HEK293 (cell line): Measurements from ENCODE around the gene AEN.

Experiments
- CTCF ChIA-PET: fragments of 350-600 bp; formaldehyde crosslinking; extraction: SDS; loops from one replicate; lab custom pipeline; 2021; ENCODE audit warnings: antibody characterized with exemption; lab: Yijun Ruan, JAX
- POLR2A ChIA-PET: fragments of 300-600 bp; formaldehyde crosslinking; extraction: SDS; loops from one replicate; lab custom pipeline; 2020; ENCODE audit warnings: antibody characterized with exemption, inconsistent platforms; lab: Yijun Ruan, JAX
- H3K27ac ChIP-seq: fragments of 200-500 bp; sonication (Bioruptor generic); 2 replicates; pipeline ENCODE4 v1.5.1; 2014; ENCODE audit warnings: low read depth, low read length, control low read depth, inconsistent platforms; ENCODE audit errors: extremely low read depth
- H3K36me3 ChIP-seq, 2 experiments: fragments of 200-500 bp in 1 of 2; sonication (Bioruptor generic) in 1 of 2; 1 replicate in 1 of 2; 2 replicates in 1 of 2; pipeline ENCODE4 v1.5.1; 2014 to 2017; ENCODE audit warnings: inconsistent platforms in 2 of 2, low read length in 2 of 2; ENCODE audit not compliant: control insufficient read depth in 2 of 2, insufficient read depth in 1 of 2
- H3K4me1 ChIP-seq: fragments of 200-500 bp; sonication (Bioruptor generic); 2 replicates; pipeline ENCODE4 v1.5.1; 2014; ENCODE audit warnings: mild to moderate bottlenecking, low read length, inconsistent platforms; ENCODE audit not compliant: control insufficient read depth, insufficient read depth
- H3K4me3 ChIP-seq: 2 replicates; pipeline ENCODE4 v1.5.1; 2011; ENCODE audit warnings: low read depth, mild to moderate bottlenecking, control low read depth, low read length, moderate library complexity
- H3K9me3 ChIP-seq: fragments of 200-500 bp; sonication (Bioruptor generic); 2 replicates; pipeline ENCODE4 v1.5.1; 2014; ENCODE audit warnings: low read depth, low read length, inconsistent platforms; ENCODE audit not compliant: control insufficient read depth, insufficient read depth
- CTCF ChIP-seq: fragments of 450-650 bp; formaldehyde crosslinking; IDR thresholded peaks from 2 replicates; pipeline ENCODE4 v1.5.1; 2016; ENCODE audit warnings: missing biosample characterization, missing genetic modification characterization
- GLI2 ChIP-seq: fragments of 450-650 bp; formaldehyde crosslinking; IDR thresholded peaks from 2 replicates; pipeline ENCODE4; 2017; ENCODE audit warnings: missing biosample characterization, missing genetic modification characterization, low read depth, borderline replicate concordance
- HOXC10 ChIP-seq: sonication (generic); formaldehyde crosslinking; IDR thresholded peaks from 2 replicates; pipeline ENCODE4 v1.8.1; 2023; ENCODE audit warnings: mild to moderate bottlenecking, missing genetic modification reagents
- KLF8 ChIP-seq: fragments of 450-650 bp; formaldehyde crosslinking; IDR thresholded peaks from 2 replicates; pipeline ENCODE4 v1.5.1; 2016; ENCODE audit warnings: missing biosample characterization, missing genetic modification characterization
- KLF9 ChIP-seq: fragments of 450-650 bp; formaldehyde crosslinking; IDR thresholded peaks from 2 replicates; pipeline ENCODE4 v1.5.1; 2016; ENCODE audit warnings: missing biosample characterization, missing genetic modification characterization, low read depth
- MEIS1 ChIP-seq: sonication (generic); formaldehyde crosslinking; IDR thresholded peaks from 2 replicates; pipeline ENCODE4 v1.8.1; 2022; ENCODE audit warnings: missing genetic modification reagents, mild to moderate bottlenecking, borderline replicate concordance
- PRDM4 ChIP-seq: fragments of 450-650 bp; formaldehyde crosslinking; IDR thresholded peaks from 2 replicates; pipeline ENCODE4 v1.5.1; 2017; ENCODE audit warnings: missing biosample characterization, missing genetic modification characterization
- SETDB1 ChIP-seq: IDR thresholded peaks from one replicate; pipeline ENCODE4 v1.6.1; 2017; ENCODE audit warnings: mild to moderate bottlenecking, low read length, moderate library complexity, mixed read lengths; ENCODE audit not compliant: insufficient read length
- SP7 ChIP-seq: fragments of 450-650 bp; formaldehyde crosslinking; IDR thresholded peaks from 2 replicates; pipeline ENCODE4 v1.5.1; 2016; ENCODE audit warnings: missing biosample characterization, missing genetic modification characterization
- YY2 ChIP-seq: fragments of 450-650 bp; formaldehyde crosslinking; IDR thresholded peaks from 2 replicates; pipeline ENCODE4 v1.5.1; 2016; ENCODE audit warnings: missing biosample characterization, missing genetic modification characterization
- ZBTB1 ChIP-seq: fragments of 450-650 bp; formaldehyde crosslinking; IDR thresholded peaks from 2 replicates; pipeline ENCODE4 v1.5.1; 2016; ENCODE audit warnings: missing biosample characterization, missing genetic modification characterization
- ZBTB21 ChIP-seq: fragments of 450-650 bp; formaldehyde crosslinking; IDR thresholded peaks from 2 replicates; pipeline ENCODE4 v1.5.1; 2017; ENCODE audit warnings: missing biosample characterization, missing genetic modification characterization
- ZFHX2 ChIP-seq: fragments of 450-650 bp; formaldehyde crosslinking; conservative IDR thresholded peaks from 2 replicates; pipeline ENCODE4 v1.5.1; 2016; ENCODE audit warnings: missing biosample characterization, missing genetic modification characterization
- ZFP3 ChIP-seq: fragments of 450-650 bp; formaldehyde crosslinking; IDR thresholded peaks from 2 replicates; pipeline ENCODE4 v1.5.1; 2016; ENCODE audit warnings: low read depth, missing biosample characterization, missing genetic modification characterization
- ZNF16 ChIP-seq: fragments of 450-650 bp; formaldehyde crosslinking; IDR thresholded peaks from 2 replicates; pipeline ENCODE4 v1.5.1; 2016; ENCODE audit warnings: low read depth, missing biosample characterization, missing genetic modification characterization
- ZNF174 ChIP-seq: fragments of 450-650 bp; formaldehyde crosslinking; IDR thresholded peaks from 2 replicates; pipeline ENCODE4 v1.5.0; 2017; ENCODE audit warnings: missing biosample characterization, mild to moderate bottlenecking, missing genetic modification characterization
- ZNF184 ChIP-seq: fragments of 450-650 bp; IDR thresholded peaks from 2 replicates; pipeline ENCODE4 v1.5.1; 2018; ENCODE audit warnings: missing biosample characterization, mild to moderate bottlenecking, missing genetic modification characterization
- ZNF280C ChIP-seq: fragments of 450-650 bp; formaldehyde crosslinking; IDR thresholded peaks from 2 replicates; pipeline ENCODE4 v1.5.1; 2016; ENCODE audit warnings: missing biosample characterization, missing genetic modification characterization
- ZNF335 ChIP-seq: fragments of 450-650 bp; formaldehyde crosslinking; conservative IDR thresholded peaks from 2 replicates; pipeline ENCODE4 v1.5.1; 2016; ENCODE audit warnings: missing biosample characterization, missing genetic modification characterization
- ZNF366 ChIP-seq: fragments of 450-650 bp; formaldehyde crosslinking; conservative IDR thresholded peaks from 2 replicates; pipeline ENCODE4 v1.5.1; 2016; ENCODE audit warnings: missing biosample characterization, missing genetic modification characterization
- ZNF37A ChIP-seq: fragments of 450-650 bp; IDR thresholded peaks from 2 replicates; pipeline ENCODE4 v1.5.1; 2018; ENCODE audit warnings: missing biosample characterization, missing genetic modification characterization
- ZNF501 ChIP-seq: fragments of 450-650 bp; formaldehyde crosslinking; IDR thresholded peaks from 2 replicates; pipeline ENCODE4 v1.5.1; 2016; ENCODE audit warnings: missing biosample characterization, missing genetic modification characterization
- ZNF514 ChIP-seq: fragments of 450-650 bp; formaldehyde crosslinking; IDR thresholded peaks from 2 replicates; pipeline ENCODE4 v1.5.1; 2016; ENCODE audit warnings: missing biosample characterization, missing genetic modification characterization
- ZNF521 ChIP-seq: fragments of 450-650 bp; formaldehyde crosslinking; IDR thresholded peaks from 2 replicates; pipeline ENCODE4 v1.5.1; 2017; ENCODE audit warnings: missing biosample characterization, mild to moderate bottlenecking, missing genetic modification characterization
- ZNF558 ChIP-seq: fragments of 450-650 bp; formaldehyde crosslinking; IDR thresholded peaks from 2 replicates; pipeline ENCODE4 v1.5.1; 2016; ENCODE audit warnings: missing biosample characterization, missing genetic modification characterization
- ZNF600 ChIP-seq: fragments of 450-650 bp; formaldehyde crosslinking; IDR thresholded peaks from 2 replicates; pipeline ENCODE4 v1.5.1; 2016; ENCODE audit warnings: missing biosample characterization, missing genetic modification characterization
- ZNF610 ChIP-seq: fragments of 450-650 bp; formaldehyde crosslinking; IDR thresholded peaks from 2 replicates; pipeline ENCODE4 v1.5.1; 2016; ENCODE audit warnings: missing biosample characterization, missing genetic modification characterization, borderline replicate concordance
- ZNF623 ChIP-seq: fragments of 450-650 bp; formaldehyde crosslinking; IDR thresholded peaks from 2 replicates; pipeline ENCODE4 v1.5.1; 2016; ENCODE audit warnings: missing biosample characterization, missing genetic modification characterization
- ZNF624 ChIP-seq: fragments of 450-650 bp; formaldehyde crosslinking; IDR thresholded peaks from 2 replicates; pipeline ENCODE4 v1.5.1; 2017; ENCODE audit warnings: missing biosample characterization, missing genetic modification characterization
- ZSCAN18 ChIP-seq: fragments of 450-650 bp; formaldehyde crosslinking; IDR thresholded peaks from 2 replicates; pipeline ENCODE4 v1.5.1; 2016; ENCODE audit warnings: missing biosample characterization, missing genetic modification characterization

The AEN gene

GRCh38 chr15:88654430-88655102, 33.4 kb downstream of the AEN start:
- CTCF ChIA-PET: interaction anchor here (1.0 to 7.8 kb wide), 3 partner anchors 9 to 180 kb away, joined by 3 to 81 read pairs (median 5); no protein-coding TSS in a partner anchor
- POLR2A ChIA-PET: interaction anchor here (0.6 kb wide), 1 partner anchor 244 kb away, joined by 3 read pairs; no protein-coding TSS in a partner anchor
- no peaks in the 10 kb centered on the region for H3K9me3 ChIP-seq
- no peak for TF ChIP-seq ZNF600 (tag by site-specific recombination)
- no peak for TF ChIP-seq CTCF (tag by site-specific recombination)
- TF ChIP-seq ZNF16: no peak
- TF ChIP-seq SP7: no peak
- no peak for TF ChIP-seq KLF9 (tag by site-specific recombination)
- TF ChIP-seq ZNF610 (tag by site-specific recombination): no peak
- TF ChIP-seq ZNF280C (tag by site-specific recombination): no peak
- no peak for TF ChIP-seq ZFHX2 (tag by site-specific recombination)
- TF ChIP-seq ZNF623: no peak
- TF ChIP-seq HOXC10: no peak
- TF ChIP-seq KLF8: no peak
- TF ChIP-seq PRDM4: no peak
- TF ChIP-seq ZSCAN18: no peak
- no peak for TF ChIP-seq ZNF501 (tag by site-specific recombination)
- no peak for TF ChIP-seq ZNF624 (tag by site-specific recombination)
- no peak for TF ChIP-seq ZNF37A (tag by site-specific recombination)
- TF ChIP-seq, all 188 proteins: peak for 0
- no peak overlapping the region for H3K4me3 ChIP-seq
- H3K27ac ChIP-seq: no peak overlapping the region
- no peaks in the 10 kb centered on the region for H3K4me1 ChIP-seq
- H3K36me3 ChIP-seq: no peaks in the 10 kb centered on the region

GRCh38 chr15:88655103-88655553, 34.0 kb downstream of the AEN start:
- ChIA-PET POLR2A (interaction anchor here (0.6 kb wide), 1 partner anchor 243 kb away, joined by 3 read pairs; no protein-coding TSS in a partner anchor), CTCF (interaction anchor here (0.7 to 7.8 kb wide), 6 partner anchors 9 to 402 kb away, joined by 3 to 81 read pairs (median 5); partner anchors contain the start of gene ISG20)
- Histone ChIP-seq H3K36me3 (no peaks in the 10 kb centered on the region), H3K27ac (no peak overlapping the region), H3K9me3 (no peaks in the 10 kb centered on the region), H3K4me1 (no peaks in the 10 kb centered on the region), H3K4me3 (no peak overlapping the region)
- TF ChIP-seq GLI2 (tag by site-specific recombination): no peak
- TF ChIP-seq MEIS1 (CRISPR knock-in tag): no peak
- TF ChIP-seq ZNF624 (tag by site-specific recombination): no peak
- no peak for TF ChIP-seq ZNF514 (tag by site-specific recombination)
- TF ChIP-seq ZNF335 (tag by site-specific recombination): no peak
- TF ChIP-seq ZNF366 (tag by site-specific recombination): no peak
- TF ChIP-seq ZFP3: no peak
- TF ChIP-seq ZNF521 (tag by site-specific recombination): no peak
- TF ChIP-seq SETDB1: no peak
- TF ChIP-seq ZBTB21: no peak
- no peak for TF ChIP-seq ZNF174
- TF ChIP-seq ZNF184 (tag by site-specific recombination): no peak
- no peak for TF ChIP-seq YY2 (tag by site-specific recombination)
- no peak for TF ChIP-seq ZBTB1 (tag by site-specific recombination)
- TF ChIP-seq ZNF558 (tag by site-specific recombination): no peak
